Central memory CD8-positive, alpha-beta T cell (primary cell): ENCODE measurements around the gene ZNF500.
"Not testable (repeated sequence)": the region's sequence is repeated elsewhere in the genome, so short reads cannot be mapped to it uniquely, and the experiment has no call there.

Source experiments
- ATAC-seq: fragments of 150-1000 bp; cut with Tn5 transposase; replicated peaks from 2 replicates; pipeline ENCODE4 v1.10.0; 2022; ENCODE audit warnings: mild to moderate bottlenecking, moderate FRiP score, moderate number of reproducible peaks; ENCODE audit not compliant: poor library complexity, severe bottlenecking; ENCODE audit errors: extremely low read depth
- DNase-seq, 2 donors: peaks; one replicate each; pipeline ENCODE4 v3.0.0; 2021; ENCODE audit warnings: low spot score in 2 of 2
- H3K27ac Mint-ChIP-seq: one replicate; pipeline ENCODE4 v1.8.0; 2022; ENCODE audit warnings: low read depth, mild to moderate bottlenecking, moderate library complexity, mixed read lengths
- H3K27me3 Mint-ChIP-seq: one replicate; pipeline ENCODE4 v1.8.0; 2022; ENCODE audit warnings: mixed read lengths
- H3K36me3 Mint-ChIP-seq: one replicate; pipeline ENCODE4 v1.8.0; 2022; ENCODE audit warnings: mild to moderate bottlenecking, moderate library complexity, mixed read lengths; ENCODE audit not compliant: insufficient read depth
- H3K4me1 Mint-ChIP-seq: one replicate; pipeline ENCODE4 v1.8.0; 2022; ENCODE audit warnings: mixed read lengths
- H3K4me3 Mint-ChIP-seq: one replicate; pipeline ENCODE4 v1.8.0; 2022; ENCODE audit warnings: mild to moderate bottlenecking, moderate library complexity, mixed read lengths
- H3K9me3 Mint-ChIP-seq: one replicate; pipeline ENCODE4 v1.8.0; 2022; ENCODE audit warnings: mixed read lengths

Gene ZNF500

GRCh38 chr16:4790871-4791270, 23.9 kb upstream of the ZNF500 start:
- H3K9me3 Mint-ChIP-seq: no peaks in the 10 kb centered on the region
- no peak overlapping the region for H3K4me3 Mint-ChIP-seq
- no peak for DNase-seq
- H3K27ac Mint-ChIP-seq: no peak overlapping the region
- H3K4me1 Mint-ChIP-seq: no peaks in the 10 kb centered on the region
- no peaks in the 10 kb centered on the region for H3K36me3 Mint-ChIP-seq
- no peaks in the 10 kb centered on the region for H3K27me3 Mint-ChIP-seq
- no peak for ATAC-seq

GRCh38 chr16:4790261-4790660, 23.3 kb upstream of the ZNF500 start:
- Mint-ChIP-seq H3K36me3 (no peaks in the 10 kb centered on the region), H3K9me3 (no peaks in the 10 kb centered on the region), H3K4me1 (no peaks in the 10 kb centered on the region), H3K27me3 (no peaks in the 10 kb centered on the region), H3K4me3 (no peak overlapping the region), H3K27ac (no peak overlapping the region)
- DNase-seq: no peak
- ATAC-seq: no peak

- no peaks in the 10 kb centered on the region for H3K4me1 Mint-ChIP-seq
- no peak overlapping the region for H3K27ac Mint-ChIP-seq
- H3K4me3 Mint-ChIP-seq: no peak overlapping the region
Measured at GRCh38 chr16:4788910-4789309, 21.9 kb upstream of the ZNF500 start.

DNA sequence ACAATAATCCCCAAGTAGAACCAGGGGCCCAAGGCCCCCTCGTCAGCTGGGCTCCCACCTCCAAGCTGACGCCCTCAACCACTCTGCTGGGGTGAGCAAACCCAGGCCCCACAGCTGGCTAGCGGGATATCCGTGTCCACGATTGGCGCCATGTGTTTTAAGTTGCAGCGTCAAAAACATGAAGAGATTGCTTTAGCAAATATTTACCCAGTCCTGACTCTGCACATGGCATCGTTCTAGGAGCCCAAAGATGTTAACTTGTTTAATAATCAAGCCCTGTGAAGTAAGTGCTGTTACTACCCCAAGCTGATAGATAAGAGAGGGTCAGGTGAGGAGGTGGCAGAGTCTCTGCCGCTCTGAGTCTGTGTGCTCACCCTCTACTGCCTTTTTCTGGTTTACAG, 21.5 kb upstream of the ZNF500 start:
- no peaks in the 10 kb centered on the region for H3K4me1 Mint-ChIP-seq
- no peak overlapping the region for H3K4me3 Mint-ChIP-seq
- H3K27me3 Mint-ChIP-seq: no peaks in the 10 kb centered on the region
- no peak for DNase-seq
- no peak for ATAC-seq
- H3K27ac Mint-ChIP-seq: no peak overlapping the region
- H3K9me3 Mint-ChIP-seq: no peaks in the 10 kb centered on the region
- H3K36me3 Mint-ChIP-seq: no peaks in the 10 kb centered on the region

More at GRCh38 chr16:4788910-4789309, 21.9 kb upstream of the ZNF500 start:
- DNase-seq (no peak), ATAC-seq (no peak)
- Mint-ChIP-seq H3K9me3 (no peaks in the 10 kb centered on the region), H3K27me3 (no peaks in the 10 kb centered on the region), H3K36me3 (no peaks in the 10 kb centered on the region)

- Mint-ChIP-seq H3K4me1 (no peaks in the 10 kb centered on the region), H3K36me3 (no peaks in the 10 kb centered on the region), H3K4me3 (no peak within 1 kb of the TSS), H3K27me3 (no peaks in the 10 kb centered on the region), H3K27ac (no peak within 1 kb of the TSS), H3K9me3 (no peaks in the 10 kb centered on the region)
- DNase-seq: no peak
- no peak for ATAC-seq
Measured at GRCh38 chr16:4787627-4788482, 20.9 kb upstream of the ZNF500 start, which contains the start of gene SEPTIN12. Gene SEPTIN12, minus strand, starts transcription at chr16:4788345. Its CDS starts 700 bp downstream, at chr16:4787645.

GRCh38 chr16:4787068-4787467, 20.1 kb upstream of the ZNF500 start:
- Mint-ChIP-seq H3K4me3 (no peak overlapping the region), H3K27me3 (no peaks in the 10 kb centered on the region), H3K9me3 (no peaks in the 10 kb centered on the region), H3K36me3 (no peaks in the 10 kb centered on the region), H3K27ac (no peak overlapping the region), H3K4me1 (no peaks in the 10 kb centered on the region)
- ATAC-seq (no peak), DNase-seq (no peak)

- ATAC-seq (no peak), DNase-seq (no peak)
- Mint-ChIP-seq H3K27ac (no peak overlapping the region), H3K27me3 (no peaks in the 10 kb centered on the region), H3K4me3 (no peak overlapping the region), H3K4me1 (no peaks in the 10 kb centered on the region), H3K36me3 (no peaks in the 10 kb centered on the region), H3K9me3 (no peaks in the 10 kb centered on the region)
Measured at GRCh38 chr16:4785758-4786433, 18.9 kb upstream of the ZNF500 start.

GRCh38 chr16:4784444-4784987, 17.6 kb upstream of the ZNF500 start:
- H3K4me1 Mint-ChIP-seq, ATAC-seq, H3K9me3 Mint-ChIP-seq, H3K36me3 Mint-ChIP-seq, DNase-seq, H3K4me3 Mint-ChIP-seq, H3K27ac Mint-ChIP-seq, H3K27me3 Mint-ChIP-seq: not testable (repeated sequence)

DNA sequence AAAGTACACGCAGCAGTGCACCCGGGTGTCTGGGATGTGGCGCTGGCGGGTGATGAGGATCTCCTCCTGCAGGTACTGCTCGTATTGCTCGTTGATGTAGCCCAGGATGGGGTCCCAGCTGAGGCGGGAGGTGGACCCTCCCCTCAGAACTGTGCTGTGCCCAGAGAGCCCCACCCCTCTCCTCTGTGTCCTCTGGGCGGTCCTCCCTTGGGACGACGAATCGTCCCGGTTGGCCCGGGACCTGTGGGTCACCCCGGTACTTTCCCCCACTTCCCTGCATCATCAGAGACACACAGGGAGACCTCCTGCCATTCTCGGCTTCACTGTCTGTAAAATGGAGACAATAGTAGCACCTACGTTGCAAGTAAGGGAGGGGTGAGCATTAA, 17.0 kb upstream of the ZNF500 start:
- DNase-seq (no peak), ATAC-seq (no peak)
- no peaks in the 10 kb centered on the region for H3K9me3 Mint-ChIP-seq
- no peaks in the 10 kb centered on the region for H3K4me1 Mint-ChIP-seq
- H3K27ac Mint-ChIP-seq: no peak overlapping the region
- no peak overlapping the region for H3K4me3 Mint-ChIP-seq
- H3K36me3 Mint-ChIP-seq: no peaks in the 10 kb centered on the region
- H3K27me3 Mint-ChIP-seq: no peaks in the 10 kb centered on the region

DNA sequence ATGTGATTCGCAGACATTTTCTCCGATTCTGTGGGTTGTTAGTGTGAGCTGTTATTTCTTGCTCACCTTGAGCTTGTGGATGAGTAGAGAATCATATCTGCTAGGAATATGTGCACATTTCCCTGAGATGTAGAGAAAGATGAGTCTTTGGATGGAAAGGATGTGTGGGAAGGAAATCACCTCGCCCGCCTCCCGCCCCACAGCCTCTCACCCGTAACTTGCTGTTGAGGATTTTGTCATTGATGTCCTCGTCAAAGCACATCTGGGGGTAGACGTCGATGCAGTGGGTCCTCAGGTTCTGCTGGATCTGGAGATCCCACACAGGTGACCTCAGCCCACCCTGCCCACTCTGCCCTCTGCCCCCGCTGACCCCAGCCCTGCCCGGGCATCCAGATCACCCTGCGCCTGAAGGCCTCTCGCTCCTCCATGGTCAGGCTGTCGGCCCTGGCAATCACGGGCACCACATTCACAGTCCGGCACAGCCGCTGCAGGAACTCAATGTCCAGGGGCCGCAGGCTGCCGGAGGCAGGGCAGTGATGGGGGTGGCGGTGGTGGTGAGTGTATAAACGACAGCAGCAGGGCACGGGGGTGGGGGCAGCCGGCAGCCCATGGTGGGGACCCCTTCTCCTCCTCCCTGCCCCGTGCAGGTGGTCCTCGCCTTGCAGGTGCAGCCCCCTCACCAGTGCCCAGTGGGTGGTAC, 16.4 kb upstream of the ZNF500 start:
- Mint-ChIP-seq H3K27ac (no peak overlapping the region), H3K9me3 (no peaks in the 10 kb centered on the region), H3K4me3 (no peak overlapping the region), H3K36me3 (no peaks in the 10 kb centered on the region), H3K4me1 (no peaks in the 10 kb centered on the region), H3K27me3 (no peaks in the 10 kb centered on the region)
- no peak for DNase-seq
- ATAC-seq: no peak

DNA sequence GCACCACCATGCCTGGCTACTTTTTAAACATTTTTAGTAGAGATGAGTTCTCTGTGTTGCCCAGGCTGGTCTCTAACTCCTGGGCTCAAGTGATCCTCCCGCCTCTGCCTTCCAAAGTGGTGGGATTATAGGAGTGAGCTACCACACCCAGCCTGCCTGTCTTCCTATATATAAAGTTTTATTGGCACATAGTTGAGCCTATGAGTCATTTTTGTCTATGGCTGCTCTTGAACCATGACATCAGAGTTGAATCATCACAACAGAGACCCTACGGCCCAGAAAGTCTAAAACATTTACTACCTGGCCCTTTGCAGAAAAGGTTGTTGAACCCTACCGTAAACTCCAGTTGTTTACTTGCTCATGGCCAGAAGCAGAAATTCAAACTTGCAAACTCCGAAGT, 13.3 kb upstream of the ZNF500 start:
- H3K4me3 Mint-ChIP-seq: no peak overlapping the region
- ATAC-seq: no peak
- H3K9me3 Mint-ChIP-seq: no peaks in the 10 kb centered on the region
- H3K36me3 Mint-ChIP-seq: no peaks in the 10 kb centered on the region
- no peak for DNase-seq
- no peaks in the 10 kb centered on the region for H3K4me1 Mint-ChIP-seq
- no peak overlapping the region for H3K27ac Mint-ChIP-seq
- no peaks in the 10 kb centered on the region for H3K27me3 Mint-ChIP-seq

- H3K36me3 Mint-ChIP-seq: no peaks in the 10 kb centered on the region
- no peaks in the 10 kb centered on the region for H3K27me3 Mint-ChIP-seq
- H3K27ac Mint-ChIP-seq: no peak overlapping the region
- ATAC-seq (no peak), DNase-seq (no peak)
- H3K4me3 Mint-ChIP-seq: no peak overlapping the region
- no peaks in the 10 kb centered on the region for H3K4me1 Mint-ChIP-seq
- no peaks in the 10 kb centered on the region for H3K9me3 Mint-ChIP-seq
Measured at GRCh38 chr16:4778050-4778392, 11.1 kb upstream of the ZNF500 start.
